GM19463 (cell line): Measurements from ENCODE around the gene LYZL6.

Source experiments
- ATAC-seq: cut with Tn5 transposase; IDR thresholded peaks from one replicate; pipeline ENCODE4 v1.9.1; 2021; ENCODE audit warnings: mild to moderate bottlenecking, moderate library complexity; ENCODE audit not compliant: unreplicated experiment

The LYZL6 gene

DNA sequence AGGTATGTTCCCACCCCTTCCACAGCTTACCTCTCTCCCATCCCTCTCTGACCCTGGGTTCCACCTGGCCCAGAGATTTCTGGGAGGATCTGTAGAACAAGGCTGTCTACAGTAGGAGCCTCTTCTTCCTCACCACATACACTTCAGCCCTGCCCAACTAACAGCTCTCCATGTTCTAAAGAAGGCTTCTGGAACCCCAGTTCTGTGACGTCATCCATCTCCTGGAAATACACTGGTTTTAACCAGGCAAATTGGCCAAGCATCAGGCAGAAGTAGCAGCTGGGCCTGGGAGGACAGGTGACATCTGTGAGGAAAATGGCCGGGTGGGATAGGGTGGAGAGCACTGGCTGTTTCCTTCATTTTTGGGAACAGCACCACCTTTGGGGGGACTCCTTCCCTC, at the start of gene LYZL6:
LYZL6 (minus strand) TSS at position 177 of the 400 bp plus-strand sequence. CDS start 4,357 bp downstream, outside the sequence.
- no peak for ATAC-seq

GRCh38 chr17:35991075-35991474, 47.6 kb upstream of the LYZL6 start:
- no peak for ATAC-seq

DNA sequence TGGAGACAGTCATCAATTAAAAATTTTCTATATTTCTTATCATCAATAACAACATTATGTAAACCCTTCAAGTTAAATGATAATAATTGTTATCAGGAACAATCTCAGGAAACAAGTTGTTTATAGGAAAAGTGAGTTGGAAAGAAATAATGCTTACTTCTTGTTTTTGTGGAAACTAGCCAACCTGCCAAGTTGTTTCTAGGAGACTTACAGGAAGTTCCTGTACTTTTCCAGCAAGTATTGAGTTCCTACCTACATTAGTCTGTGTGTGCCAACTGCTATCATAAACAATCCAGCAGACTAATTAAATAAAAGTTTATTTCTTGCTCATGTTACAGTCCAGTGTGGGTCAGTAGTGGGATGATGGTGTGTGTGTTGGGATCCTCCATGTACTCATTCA, 44.7 kb upstream of the LYZL6 start:
- ATAC-seq, result no peak

DNA sequence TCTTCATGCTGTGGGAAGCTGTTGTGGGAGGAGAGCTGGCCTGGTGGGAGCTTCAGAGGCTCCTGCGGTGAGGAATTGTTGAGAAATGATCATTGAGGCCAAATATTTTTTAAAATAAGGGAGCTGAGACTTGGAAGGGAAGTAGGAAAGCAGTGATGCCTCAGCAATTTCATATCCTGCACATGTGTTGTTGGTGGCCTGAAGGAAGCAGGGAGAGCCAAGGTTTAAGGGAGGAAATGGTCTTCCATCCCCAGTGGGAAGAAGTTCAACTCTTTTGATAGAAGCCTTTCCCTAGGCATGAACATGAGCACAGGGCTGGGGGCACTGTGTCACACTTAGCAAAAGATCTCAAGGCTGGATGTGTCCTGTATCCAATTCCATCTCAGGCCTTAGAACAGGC, 43.1 kb upstream of the LYZL6 start, which contains the start of gene CCL14:
CCL14 (minus strand) TSS at position 87 of the 400 bp plus-strand sequence; CDS start at position 7, 80 bp downstream.
- no peak for ATAC-seq

GRCh38 chr17:35984140-35984539, 40.6 kb upstream of the LYZL6 start:
- no peak for ATAC-seq

- no peak for ATAC-seq
These were observed 39.1 kb upstream of the LYZL6 start for GRCh38 chr17:35982409-35983191.

- ATAC-seq, result no peak
These were observed 38.4 kb upstream of the LYZL6 start for GRCh38 chr17:35981908-35982330.

DNA sequence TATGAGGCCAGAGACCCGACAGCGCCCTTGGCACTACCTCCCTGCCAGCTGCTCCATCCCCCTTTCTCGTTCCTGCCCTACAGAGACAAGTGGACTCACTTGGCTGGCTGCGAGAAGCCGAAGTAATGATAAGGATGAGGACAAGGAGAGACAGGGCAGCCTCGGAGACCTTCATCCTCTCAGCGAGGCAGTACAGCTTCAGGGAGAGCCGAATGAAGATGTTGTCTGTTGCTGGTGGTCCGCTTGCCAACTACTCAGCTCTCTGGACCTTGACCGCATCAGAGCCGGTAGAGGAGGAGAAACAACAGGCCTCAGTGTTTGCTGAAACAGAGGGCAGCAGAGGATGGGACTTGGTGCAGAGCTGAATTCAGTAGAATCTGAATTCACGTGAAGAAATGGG, 37.7 kb upstream of the LYZL6 start, which contains the start of gene CCL16:
CCL16 (minus strand) TSS at position 252 of the 400 bp plus-strand sequence; CDS start at position 175, 77 bp downstream.
- no peak for ATAC-seq

DNA sequence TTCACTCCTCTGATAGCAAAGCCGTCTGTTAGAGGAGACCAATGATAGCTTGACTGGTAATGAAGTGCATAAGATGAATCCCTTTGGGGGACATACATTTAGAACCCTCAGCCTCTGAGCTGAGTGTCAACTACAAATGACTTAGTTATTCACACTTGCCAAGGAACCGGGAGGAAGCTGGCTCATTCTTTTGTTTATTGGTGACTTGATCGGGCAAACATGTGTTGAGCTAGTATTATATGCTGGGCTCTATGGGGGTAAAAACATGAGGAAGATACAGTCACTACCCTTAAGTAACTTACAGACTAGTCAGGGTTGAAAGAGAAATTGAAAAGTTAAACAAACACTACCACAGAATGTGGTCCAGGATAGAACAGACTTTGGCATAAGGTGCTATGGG, 34.8 kb upstream of the LYZL6 start:
- no peak for ATAC-seq

DNA sequence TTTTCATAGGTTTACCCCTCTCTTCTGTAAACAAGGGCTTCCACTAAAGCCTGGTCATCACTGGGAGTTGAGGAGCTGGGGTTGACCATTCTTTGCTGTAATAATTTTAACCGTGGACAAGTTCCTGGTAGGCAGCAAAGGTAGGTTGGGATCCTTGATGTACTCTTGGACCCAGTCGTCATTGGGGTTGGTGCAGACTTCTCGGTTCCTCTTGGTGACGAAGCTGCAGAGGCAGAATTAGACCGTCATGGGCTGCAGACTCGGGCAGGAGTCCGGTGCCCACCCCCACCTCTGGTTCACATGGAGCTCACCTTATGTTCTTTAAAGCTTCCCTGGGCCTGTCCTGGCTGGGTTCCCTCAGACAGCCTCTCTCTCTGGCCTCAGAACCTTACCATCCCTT, 34.0 kb upstream of the LYZL6 start:
- ATAC-seq, result no peak

DNA sequence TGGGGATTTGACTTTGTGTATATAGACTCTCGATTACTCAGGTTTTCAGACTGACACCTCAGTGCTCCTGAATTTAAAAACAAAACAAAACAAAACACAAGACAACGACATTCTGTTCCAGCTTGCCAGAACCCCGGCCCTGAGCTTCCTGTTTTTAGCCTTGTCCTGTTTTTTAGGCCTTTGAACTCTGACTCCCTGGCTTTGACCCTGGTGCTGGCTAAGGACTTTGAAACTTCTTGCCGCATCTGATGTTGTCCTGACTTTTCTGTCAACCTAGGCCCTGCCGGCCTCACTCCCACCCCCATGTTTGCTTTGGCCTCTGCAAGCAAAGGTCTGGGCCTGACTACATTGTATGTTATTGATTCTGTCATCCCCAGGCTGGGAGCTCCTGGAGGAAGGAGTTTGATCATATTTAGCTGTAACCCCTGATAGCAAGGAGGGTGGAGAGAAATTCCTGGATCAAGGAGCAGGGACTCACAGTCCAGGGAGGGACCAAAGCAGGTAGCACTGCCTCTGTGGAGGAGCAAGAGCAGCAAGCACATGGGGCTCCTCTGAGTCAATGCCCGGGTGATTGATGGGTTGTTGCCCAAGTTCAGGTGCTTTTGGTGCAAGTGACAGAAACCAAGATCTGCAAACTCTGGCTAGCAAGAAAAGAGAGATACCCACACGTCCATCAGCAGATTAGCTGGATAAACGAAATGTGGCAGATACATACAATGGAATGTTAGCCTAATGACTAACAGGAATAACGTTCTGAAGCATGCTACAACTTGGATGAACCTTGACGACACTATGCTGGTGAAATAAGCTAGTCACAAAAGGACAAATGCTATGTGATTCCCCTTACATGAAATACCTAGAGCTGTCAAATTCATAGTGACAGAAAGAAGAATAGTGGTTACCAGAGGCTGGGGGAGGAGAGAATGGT, 30.1 kb upstream of the LYZL6 start:
- no peak for ATAC-seq

- ATAC-seq, result no peak
These were observed 29.4 kb upstream of the LYZL6 start for GRCh38 chr17:35972945-35973332.

- no peak for ATAC-seq
These were observed 29.0 kb upstream of the LYZL6 start for GRCh38 chr17:35972535-35972934.

DNA sequence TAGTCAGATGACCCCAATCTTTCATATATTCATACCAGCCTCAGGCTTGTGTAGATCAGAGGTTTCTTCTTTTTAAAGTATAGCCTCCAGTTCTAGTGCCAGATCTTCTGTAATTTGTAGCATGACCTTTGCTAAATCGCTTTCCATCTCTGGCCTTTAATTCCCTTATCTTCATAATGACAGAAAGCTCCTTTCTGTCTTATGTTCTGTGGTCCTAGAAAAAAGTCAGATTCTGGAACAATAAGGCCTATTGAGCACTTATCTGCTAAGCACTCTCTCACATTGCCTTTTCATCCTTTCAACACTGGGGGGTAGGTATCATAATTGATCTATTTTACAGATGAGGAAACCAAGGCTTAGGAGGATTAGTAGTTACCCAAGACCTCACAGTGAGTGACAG, 28.6 kb upstream of the LYZL6 start:
- no peak for ATAC-seq

DNA sequence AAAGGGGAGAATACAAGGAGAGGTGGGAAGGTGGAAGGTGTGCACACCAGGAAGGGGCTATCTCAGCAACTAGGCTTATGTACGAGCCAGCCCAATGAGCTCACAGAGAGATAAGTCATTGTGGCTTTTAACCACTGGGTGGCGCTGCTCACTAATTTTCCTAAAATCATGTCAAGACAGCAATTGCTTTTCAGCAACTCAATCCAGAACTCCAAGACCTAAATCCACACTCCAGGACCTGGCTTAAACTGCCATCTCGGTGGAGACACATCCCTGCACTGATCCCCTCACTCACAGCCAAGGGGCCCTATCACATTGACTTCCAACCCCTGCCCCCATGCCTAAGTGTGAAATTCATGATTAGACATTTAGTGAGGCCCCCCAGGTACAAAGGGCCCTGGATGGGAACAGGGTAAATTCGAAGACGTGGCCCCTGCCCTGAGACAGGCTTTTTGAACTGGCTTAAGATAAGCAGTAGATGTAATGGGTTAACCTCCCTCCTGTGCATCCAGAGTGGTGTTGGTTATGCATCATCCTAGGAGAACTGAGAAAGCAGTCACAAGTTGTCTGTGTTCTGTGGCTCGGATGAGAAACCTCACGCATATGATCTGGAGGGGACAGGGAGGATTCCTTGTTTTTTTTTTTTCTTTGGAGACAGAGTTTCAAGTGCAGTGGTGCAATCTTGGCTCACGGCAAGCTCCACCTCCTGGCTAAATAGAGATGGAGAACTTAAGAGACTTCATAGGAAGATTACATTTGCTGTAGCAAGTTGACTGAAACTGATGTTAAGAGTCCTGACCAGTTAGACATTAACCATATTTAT, 26.3 kb upstream of the LYZL6 start:
- ATAC-seq, result no peak

GRCh38 chr17:35968520-35969054, 25.1 kb upstream of the LYZL6 start:
- no peak for ATAC-seq

DNA sequence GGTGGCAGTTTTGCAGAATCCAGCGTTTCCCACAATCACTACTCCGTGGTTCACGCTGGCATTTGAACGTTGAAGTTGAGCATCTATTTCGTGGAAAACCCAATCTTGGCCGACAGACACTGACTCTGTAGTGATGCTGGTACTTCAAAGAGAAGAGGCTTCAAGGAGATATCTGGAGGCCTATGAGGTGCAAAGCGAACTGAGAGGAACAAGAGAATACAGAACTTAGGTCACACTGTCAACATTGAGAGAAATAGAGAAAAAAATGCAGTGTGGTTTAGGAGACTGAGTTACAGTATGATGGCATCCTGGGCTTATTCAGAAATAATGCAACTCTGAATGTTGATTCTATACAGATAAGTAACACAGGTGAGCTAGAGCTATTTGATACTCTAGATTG, 21.8 kb upstream of the LYZL6 start:
- ATAC-seq, result no peak

- no peak for ATAC-seq
These were observed 20.1 kb upstream of the LYZL6 start for GRCh38 chr17:35963663-35964062.

DNA sequence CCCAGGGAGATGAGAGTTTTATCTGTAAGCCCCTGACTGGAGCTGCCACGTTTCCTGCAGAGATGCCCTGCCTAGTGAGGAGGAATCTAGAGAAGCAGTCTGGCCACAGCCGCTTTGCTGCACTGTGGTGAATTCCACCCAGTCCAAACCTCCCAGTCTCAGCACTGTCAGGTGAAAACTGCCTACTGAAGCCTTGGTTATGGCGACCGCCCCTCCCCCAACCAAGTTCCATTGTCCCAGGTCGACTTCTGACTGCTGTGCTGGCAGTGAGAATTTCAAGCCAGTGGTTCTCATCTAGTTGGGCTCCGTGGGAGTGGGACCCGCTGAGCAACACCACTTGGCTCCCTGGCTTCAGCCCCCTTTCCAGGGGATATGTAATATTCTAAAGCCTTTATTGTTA, 10.2 kb upstream of the LYZL6 start:
- ATAC-seq, result no peak

DNA sequence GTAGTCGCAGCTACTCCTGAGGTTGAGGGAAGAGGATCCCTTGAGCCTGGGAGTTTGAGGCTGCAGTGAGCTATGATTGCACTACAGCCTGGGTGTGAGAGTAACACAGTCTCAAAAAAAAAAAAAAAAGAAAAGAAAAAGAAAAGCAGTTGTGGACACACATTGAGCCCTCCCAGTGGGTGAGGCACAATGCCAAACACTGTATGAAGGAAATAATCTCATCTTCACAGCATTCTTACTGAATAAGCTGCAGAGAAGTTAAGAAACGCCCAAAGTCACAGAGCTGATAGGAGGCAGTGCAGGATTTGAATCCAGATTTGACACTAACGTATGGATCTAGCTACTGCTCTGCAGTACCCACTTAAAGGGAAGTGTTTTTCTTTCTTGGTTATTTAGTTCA, 5.9 kb upstream of the LYZL6 start:
- no peak for ATAC-seq

GRCh38 chr17:35948092-35948491, 4.6 kb upstream of the LYZL6 start:
- no peak for ATAC-seq
